ENCODE measurements around the gene QRICH1. TPM values are rescaled to one million over a fixed set of nuclear protein-coding genes. Genes with fewer than 3 reads are reported as not detected.

The QRICH1 gene
- total and polyA plus RNA-seq, 2 of the 13 experiments (the other 11 are each of a cell fraction or from before 2014, with no cell fraction given): 52.6 to 102 TPM

DNA sequence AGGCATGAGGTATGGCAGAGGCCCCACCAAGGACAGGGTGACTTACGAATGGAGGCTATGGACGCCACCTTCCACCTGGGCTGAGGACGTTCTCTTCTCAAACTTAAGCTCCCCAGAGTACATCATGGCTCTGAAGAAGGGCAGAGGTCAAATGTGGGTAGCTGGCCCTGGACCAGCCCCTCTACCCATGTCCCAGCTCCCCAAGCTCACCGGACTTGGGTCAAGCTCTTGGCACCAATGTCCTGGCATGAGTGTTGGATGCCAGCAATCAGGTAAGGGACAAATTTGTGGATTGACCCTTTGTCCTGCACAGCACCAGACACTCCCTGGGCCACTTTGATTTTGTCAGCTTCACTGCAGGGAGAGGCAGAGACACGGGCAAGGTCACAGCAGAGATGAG is 69.4 kb downstream of the QRICH1 start (continued):
- TF ChIP-seq, protein P1, sequence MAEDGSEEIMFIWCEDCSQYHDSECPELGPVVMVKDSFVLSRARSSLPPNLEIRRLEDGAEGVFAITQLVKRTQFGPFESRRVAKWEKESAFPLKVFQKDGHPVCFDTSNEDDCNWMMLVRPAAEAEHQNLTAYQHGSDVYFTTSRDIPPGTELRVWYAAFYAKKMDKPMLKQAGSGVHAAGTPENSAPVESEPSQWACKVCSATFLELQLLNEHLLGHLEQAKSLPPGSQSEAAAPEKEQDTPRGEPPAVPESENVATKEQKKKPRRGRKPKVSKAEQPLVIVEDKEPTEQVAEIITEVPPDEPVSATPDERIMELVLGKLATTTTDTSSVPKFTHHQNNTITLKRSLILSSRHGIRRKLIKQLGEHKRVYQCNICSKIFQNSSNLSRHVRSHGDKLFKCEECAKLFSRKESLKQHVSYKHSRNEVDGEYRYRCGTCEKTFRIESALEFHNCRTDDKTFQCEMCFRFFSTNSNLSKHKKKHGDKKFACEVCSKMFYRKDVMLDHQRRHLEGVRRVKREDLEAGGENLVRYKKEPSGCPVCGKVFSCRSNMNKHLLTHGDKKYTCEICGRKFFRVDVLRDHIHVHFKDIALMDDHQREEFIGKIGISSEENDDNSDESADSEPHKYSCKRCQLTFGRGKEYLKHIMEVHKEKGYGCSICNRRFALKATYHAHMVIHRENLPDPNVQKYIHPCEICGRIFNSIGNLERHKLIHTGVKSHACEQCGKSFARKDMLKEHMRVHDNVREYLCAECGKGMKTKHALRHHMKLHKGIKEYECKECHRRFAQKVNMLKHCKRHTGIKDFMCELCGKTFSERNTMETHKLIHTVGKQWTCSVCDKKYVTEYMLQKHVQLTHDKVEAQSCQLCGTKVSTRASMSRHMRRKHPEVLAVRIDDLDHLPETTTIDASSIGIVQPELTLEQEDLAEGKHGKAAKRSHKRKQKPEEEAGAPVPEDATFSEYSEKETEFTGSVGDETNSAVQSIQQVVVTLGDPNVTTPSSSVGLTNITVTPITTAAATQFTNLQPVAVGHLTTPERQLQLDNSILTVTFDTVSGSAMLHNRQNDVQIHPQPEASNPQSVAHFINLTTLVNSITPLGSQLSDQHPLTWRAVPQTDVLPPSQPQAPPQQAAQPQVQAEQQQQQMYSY (CRISPR knock-in tag; IDR thresholded peaks at IDR 0.05): no peak
- TF ChIP-seq ZNF207 (IDR thresholded peaks at IDR 0.05; ENCODE audit: borderline replicate concordance): no peak

DNA sequence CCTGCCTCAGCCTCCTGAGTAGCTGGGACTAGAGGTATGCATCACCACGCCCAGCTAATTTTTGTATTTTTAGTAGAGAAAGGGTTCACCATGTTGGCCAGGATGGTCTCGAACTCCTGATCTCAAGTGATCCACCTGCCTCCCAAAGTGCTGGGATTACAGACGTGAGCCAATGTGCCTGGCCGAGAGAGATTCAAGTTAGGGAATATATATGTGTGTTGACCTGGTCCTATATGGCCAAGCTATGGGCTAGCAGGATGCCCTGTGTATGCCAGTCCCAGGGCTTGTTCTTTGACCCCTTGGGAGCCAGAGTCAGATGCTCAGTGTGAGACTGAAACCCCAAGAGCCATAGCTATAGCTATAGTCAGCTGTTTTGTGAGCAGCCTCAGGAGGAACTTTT is 70.1 kb downstream of the QRICH1 start:
- FAIRE-seq (no peak), ATAC-seq (no peak), DNase-seq (ENCODE audit: low spot score) (no peak)
- H3K27me3 ChIP-seq (ENCODE audit: control insufficient read depth in 1 of 2, insufficient read depth in 2 of 2, low read length in 2 of 2): no peaks in the 10 kb centered on the region; a peak in 1 of 5 replicates
- no peaks in the 10 kb centered on the region for H4K20me1 ChIP-seq (ENCODE audit: insufficient read depth, low read length)
- no TSS peak for BruUV-seq (replicated peaks)
- 96% methylated on average over 4 of the region's 4 CpGs for WGBS (ENCODE audit: low lambda C conversion rate)
- H3K4me3 ChIP-seq (replicated peaks in 1 of 3; ENCODE audit: insufficient read depth in 1 of 3, low read depth in 2 of 3, low read length in 3 of 3): no peak overlapping the region
- no peak overlapping the region for H3K9ac ChIP-seq (ENCODE audit: insufficient read depth, low read depth, low read length)
- H2AFZ ChIP-seq (ENCODE audit: low read length): no peak overlapping the region
- H3K4me1 ChIP-seq (ENCODE audit: insufficient read depth, low read length): peaks cover 59% of the 10 kb centered on the region
- ChIA-PET CTCF (ENCODE audit: low intra/inter-chr PET ratio, low total read pairs) (no interaction called here), POLR2A (interaction anchor here (0.9 to 11.1 kb wide), 4 partner anchors 14 to 477 kb away, joined by 3 to 280 read pairs (median 46); partner anchors contain the start of genes QRICH1 and WDR6)
- intact Hi-C loops (cut with micrococcal nuclease; ENCODE audit: unreplicated experiment) (loop anchor here (5.0 kb wide), 1 partner anchor 69 kb away; the partner anchor contains the start of gene QRICH1), in situ Hi-C loops (cut with HindIII; ENCODE audit: extremely low pct_ligation_motif_present, low pct_unique_long_range_greater_than_20kb) (no loop called here)
- peaks cover 38% of the 10 kb centered on the region for H3K79me2 ChIP-seq (ENCODE audit: insufficient read depth, low read length)
- H3K4me2 ChIP-seq (ENCODE audit: low read depth, low read length): no peak overlapping the region
- H3K36me3 ChIP-seq (replicated peaks in 1 of 2; ENCODE audit: control insufficient read depth in 1 of 2, insufficient read depth in 2 of 2, low read length in 2 of 2): peaks cover 16 to 30% of the 10 kb centered on the region in 2 experiments
- no peaks in the 10 kb centered on the region for H3K9me3 ChIP-seq (ENCODE audit: low read length)
- H3K27ac ChIP-seq (ENCODE audit: extremely low read length, insufficient read depth, low read length): no peak overlapping the region
- TF ChIP-seq SOX5 (CRISPR knock-in tag; IDR thresholded peaks at IDR 0.05; ENCODE audit: borderline replicate concordance) (no peak), AHR (CRISPR knock-in tag; IDR thresholded peaks at IDR 0.05) (no peak), NFE2L2 (IDR thresholded peaks at IDR 0.05; ENCODE audit: low read length) (no peak), ZSCAN12 (CRISPR knock-in tag; IDR thresholded peaks at IDR 0.05) (no peak), ISX (CRISPR knock-in tag; conservative IDR thresholded peaks at IDR 0.05) (no peak), ZNF546 (CRISPR knock-in tag; conservative IDR thresholded peaks at IDR 0.05) (no peak)
- TF ChIP-seq, protein P2, sequence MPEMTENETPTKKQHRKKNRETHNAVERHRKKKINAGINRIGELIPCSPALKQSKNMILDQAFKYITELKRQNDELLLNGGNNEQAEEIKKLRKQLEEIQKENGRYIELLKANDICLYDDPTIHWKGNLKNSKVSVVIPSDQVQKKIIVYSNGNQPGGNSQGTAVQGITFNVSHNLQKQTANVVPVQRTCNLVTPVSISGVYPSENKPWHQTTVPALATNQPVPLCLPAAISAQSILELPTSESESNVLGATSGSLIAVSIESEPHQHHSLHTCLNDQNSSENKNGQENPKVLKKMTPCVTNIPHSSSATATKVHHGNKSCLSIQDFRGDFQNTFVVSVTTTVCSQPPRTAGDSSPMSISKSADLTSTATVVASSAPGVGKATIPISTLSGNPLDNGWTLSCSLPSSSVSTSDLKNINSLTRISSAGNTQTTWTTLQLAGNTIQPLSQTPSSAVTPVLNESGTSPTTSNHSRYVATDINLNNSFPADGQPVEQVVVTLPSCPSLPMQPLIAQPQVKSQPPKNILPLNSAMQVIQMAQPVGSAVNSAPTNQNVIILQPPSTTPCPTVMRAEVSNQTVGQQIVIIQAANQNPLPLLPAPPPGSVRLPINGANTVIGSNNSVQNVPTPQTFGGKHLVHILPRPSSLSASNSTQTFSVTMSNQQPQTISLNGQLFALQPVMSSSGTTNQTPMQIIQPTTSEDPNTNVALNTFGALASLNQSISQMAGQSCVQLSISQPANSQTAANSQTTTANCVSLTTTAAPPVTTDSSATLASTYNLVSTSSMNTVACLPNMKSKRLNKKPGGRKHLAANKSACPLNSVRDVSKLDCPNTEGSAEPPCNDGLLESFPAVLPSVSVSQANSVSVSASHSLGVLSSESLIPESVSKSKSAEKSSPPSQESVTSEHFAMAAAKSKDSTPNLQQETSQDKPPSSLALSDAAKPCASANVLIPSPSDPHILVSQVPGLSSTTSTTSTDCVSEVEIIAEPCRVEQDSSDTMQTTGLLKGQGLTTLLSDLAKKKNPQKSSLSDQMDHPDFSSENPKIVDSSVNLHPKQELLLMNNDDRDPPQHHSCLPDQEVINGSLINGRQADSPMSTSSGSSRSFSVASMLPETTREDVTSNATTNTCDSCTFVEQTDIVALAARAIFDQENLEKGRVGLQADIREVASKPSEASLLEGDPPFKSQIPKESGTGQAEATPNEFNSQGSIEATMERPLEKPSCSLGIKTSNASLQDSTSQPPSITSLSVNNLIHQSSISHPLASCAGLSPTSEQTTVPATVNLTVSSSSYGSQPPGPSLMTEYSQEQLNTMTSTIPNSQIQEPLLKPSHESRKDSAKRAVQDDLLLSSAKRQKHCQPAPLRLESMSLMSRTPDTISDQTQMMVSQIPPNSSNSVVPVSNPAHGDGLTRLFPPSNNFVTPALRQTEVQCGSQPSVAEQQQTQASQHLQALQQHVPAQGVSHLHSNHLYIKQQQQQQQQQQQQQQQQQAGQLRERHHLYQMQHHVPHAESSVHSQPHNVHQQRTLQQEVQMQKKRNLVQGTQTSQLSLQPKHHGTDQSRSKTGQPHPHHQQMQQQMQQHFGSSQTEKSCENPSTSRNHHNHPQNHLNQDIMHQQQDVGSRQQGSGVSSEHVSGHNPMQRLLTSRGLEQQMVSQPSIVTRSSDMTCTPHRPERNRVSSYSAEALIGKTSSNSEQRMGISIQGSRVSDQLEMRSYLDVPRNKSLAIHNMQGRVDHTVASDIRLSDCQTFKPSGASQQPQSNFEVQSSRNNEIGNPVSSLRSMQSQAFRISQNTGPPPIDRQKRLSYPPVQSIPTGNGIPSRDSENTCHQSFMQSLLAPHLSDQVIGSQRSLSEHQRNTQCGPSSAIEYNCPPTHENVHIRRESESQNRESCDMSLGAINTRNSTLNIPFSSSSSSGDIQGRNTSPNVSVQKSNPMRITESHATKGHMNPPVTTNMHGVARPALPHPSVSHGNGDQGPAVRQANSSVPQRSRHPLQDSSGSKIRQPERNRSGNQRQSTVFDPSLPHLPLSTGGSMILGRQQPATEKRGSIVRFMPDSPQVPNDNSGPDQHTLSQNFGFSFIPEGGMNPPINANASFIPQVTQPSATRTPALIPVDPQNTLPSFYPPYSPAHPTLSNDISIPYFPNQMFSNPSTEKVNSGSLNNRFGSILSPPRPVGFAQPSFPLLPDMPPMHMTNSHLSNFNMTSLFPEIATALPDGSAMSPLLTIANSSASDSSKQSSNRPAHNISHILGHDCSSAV (CRISPR knock-in tag; IDR thresholded peaks at IDR 0.05; ENCODE audit: borderline replicate concordance): no peak
- TF ChIP-seq, protein P3, sequence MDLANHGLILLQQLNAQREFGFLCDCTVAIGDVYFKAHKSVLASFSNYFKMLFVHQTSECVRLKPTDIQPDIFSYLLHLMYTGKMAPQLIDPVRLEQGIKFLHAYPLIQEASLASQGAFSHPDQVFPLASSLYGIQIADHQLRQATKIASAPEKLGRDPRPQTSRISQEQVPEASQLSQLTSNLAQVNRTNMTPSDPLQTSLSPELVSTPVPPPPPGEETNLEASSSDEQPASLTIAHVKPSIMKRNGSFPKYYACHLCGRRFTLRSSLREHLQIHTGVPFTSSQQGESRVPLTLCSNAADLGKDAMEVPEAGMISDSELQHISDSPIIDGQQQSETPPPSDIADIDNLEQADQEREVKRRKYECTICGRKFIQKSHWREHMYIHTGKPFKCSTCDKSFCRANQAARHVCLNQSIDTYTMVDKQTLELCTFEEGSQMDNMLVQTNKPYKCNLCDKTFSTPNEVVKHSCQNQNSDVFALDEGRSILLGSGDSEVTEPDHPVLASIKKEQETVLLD (CRISPR knock-in tag; IDR thresholded peaks at IDR 0.05; ENCODE audit: low read depth): no peak

All from HepG2 (cell line).